ENCODE measurements around the gene TTC28. TPM values are rescaled to one million over a fixed set of nuclear protein-coding genes. Genes with fewer than 3 reads are reported as not detected.
A peak's percentile ranks its signal among the peaks of the same experiment; 100 is the strongest.

Gene TTC28
- total and polyA plus RNA-seq, 2 donors, result 2.0 to 5.5 TPM

DNA sequence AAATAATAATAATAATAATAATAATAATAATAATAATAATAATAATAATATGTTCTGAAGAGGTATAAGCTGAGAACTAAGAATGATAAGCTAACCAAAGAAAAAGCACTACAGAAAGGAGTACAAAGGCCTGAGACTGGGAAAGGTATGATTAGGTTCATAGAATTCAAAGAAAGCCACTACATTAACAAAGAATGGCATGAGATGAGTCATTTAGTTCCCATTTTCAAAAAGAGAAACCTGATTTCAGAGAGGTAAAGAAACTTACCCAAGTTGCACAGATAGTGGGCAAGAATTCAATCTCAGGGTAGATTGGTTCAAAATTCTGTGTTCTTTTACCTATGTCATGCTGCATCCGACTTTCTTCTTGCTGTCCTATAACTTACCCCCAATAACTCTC is 350.9 kb downstream of the TTC28 start:
- DNase-seq (ENCODE audit: low read depth in 6 of 9, low spot score in 9 of 9), result no peak
- WGBS, result 99% methylated on average over 1 of the region's 1 CpG
- Histone ChIP-seq H3K27ac (ENCODE audit: low read depth in 1 of 2, low read length in 1 of 2) (no peak overlapping the region), H3K9me3 (ENCODE audit: control insufficient read depth in 2 of 2, insufficient read depth in 1 of 2, low read length in 1 of 2) (no peaks in the 10 kb centered on the region), H3K27me3 (ENCODE audit: control insufficient read depth in 2 of 2, insufficient read depth in 1 of 2, low read length in 1 of 2) (no peaks in the 10 kb centered on the region), H3K4me1 (ENCODE audit: control insufficient read depth in 2 of 2, insufficient read depth in 2 of 2, low read length in 2 of 2) (no peaks in the 10 kb centered on the region), H3K36me3 (ENCODE audit: control insufficient read depth in 2 of 2, insufficient read depth in 2 of 2, low read length in 1 of 2) (no peaks in the 10 kb centered on the region), H3K4me3 (ENCODE audit: low read length in 2 of 2) (no peak overlapping the region)

DNA sequence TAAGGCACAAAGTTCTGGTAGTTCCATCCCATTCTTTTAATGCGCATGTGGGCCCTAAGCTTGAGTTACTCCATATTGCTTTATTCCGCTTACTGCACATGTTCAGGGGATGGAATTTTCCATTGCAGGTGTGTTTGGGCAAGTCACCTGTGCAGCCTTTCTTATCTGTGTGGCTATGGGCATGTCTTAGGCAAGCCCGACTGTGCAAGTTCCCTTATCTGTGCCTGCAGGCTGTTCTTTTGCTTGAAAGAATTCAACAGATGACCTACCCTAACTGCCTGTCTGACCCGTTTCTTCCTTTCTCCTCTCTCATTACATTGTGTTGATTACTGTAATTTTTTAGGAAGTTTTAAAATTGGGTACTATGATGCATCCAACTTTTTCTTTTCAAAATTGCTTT is 363.6 kb downstream of the TTC28 start:
- H3K9me3 ChIP-seq (ENCODE audit: control insufficient read depth in 2 of 2, insufficient read depth in 1 of 2, low read length in 1 of 2), result no peaks in the 10 kb centered on the region
- no peak for DNase-seq (ENCODE audit: low read depth in 6 of 9, low spot score in 9 of 9)

DNA sequence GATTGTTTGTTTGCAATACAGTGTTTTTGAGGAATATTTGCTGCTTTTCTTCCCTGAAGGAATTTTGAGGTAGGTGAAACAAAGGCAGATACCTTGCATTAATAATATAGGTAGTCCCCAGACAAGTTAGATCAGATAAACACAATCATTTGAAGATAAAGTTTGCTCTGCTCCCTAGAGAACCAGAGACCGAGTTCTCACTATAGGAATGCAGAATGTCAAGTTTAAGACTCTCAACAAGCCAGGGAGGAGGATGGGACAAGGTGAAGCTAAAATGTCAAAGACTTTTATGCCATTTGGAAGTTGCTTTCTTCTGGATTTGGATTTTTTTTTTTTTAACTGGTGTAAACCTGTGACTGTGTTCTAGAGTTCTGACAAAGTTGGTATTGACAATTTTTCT is 364.7 kb downstream of the TTC28 start:
- H3K9me3 ChIP-seq (ENCODE audit: control insufficient read depth in 2 of 2, insufficient read depth in 1 of 2, low read length in 1 of 2), result no peaks in the 10 kb centered on the region
- 97% methylated on average over 1 of the region's 1 CpG for WGBS
- H3K27ac ChIP-seq (ENCODE audit: low read depth in 1 of 2, low read length in 1 of 2), result no peak overlapping the region
- no peaks in the 10 kb centered on the region for H3K36me3 ChIP-seq (ENCODE audit: control insufficient read depth in 2 of 2, insufficient read depth in 2 of 2, low read length in 1 of 2)
- no peak for DNase-seq (ENCODE audit: low read depth in 6 of 9, low spot score in 9 of 9)
- H3K27me3 ChIP-seq (ENCODE audit: control insufficient read depth in 2 of 2, insufficient read depth in 1 of 2, low read length in 1 of 2), result no peaks in the 10 kb centered on the region
- no peak overlapping the region for H3K4me3 ChIP-seq (ENCODE audit: low read length in 2 of 2)
- H3K4me1 ChIP-seq (ENCODE audit: control insufficient read depth in 2 of 2, insufficient read depth in 2 of 2, low read length in 2 of 2), result no peaks in the 10 kb centered on the region

More for the DNA sequence above, 363.6 kb downstream of the TTC28 start:
- Histone ChIP-seq H3K4me1 (ENCODE audit: control insufficient read depth in 2 of 2, insufficient read depth in 2 of 2, low read length in 2 of 2) (no peaks in the 10 kb centered on the region), H3K27ac (ENCODE audit: low read depth in 1 of 2, low read length in 1 of 2) (no peak overlapping the region), H3K27me3 (ENCODE audit: control insufficient read depth in 2 of 2, insufficient read depth in 1 of 2, low read length in 1 of 2) (no peaks in the 10 kb centered on the region), H3K4me3 (ENCODE audit: low read length in 2 of 2) (no peak overlapping the region), H3K36me3 (ENCODE audit: control insufficient read depth in 2 of 2, insufficient read depth in 2 of 2, low read length in 1 of 2) (no peaks in the 10 kb centered on the region)
- 92% methylated on average over 4 of the region's 4 CpGs for WGBS

DNA sequence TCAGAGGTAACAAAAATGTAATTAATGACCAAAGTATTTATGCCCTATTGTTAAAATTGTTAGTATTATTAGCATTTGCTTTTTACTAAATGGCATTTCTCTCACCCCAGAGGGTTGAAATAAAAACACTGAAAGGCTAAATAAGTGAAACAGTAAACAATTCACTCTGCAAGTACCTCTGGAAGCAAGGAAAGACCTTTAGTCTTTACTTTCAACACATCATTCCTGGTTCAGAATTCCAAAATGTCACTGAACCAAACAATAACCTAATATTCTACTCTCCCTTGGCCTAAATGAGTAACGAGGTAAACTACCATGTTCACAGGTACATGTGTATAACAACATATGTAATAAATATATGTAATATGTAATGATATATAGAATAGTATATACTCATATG is 369.3 kb downstream of the TTC28 start:
- H3K27ac ChIP-seq (ENCODE audit: low read depth in 1 of 2, low read length in 1 of 2), result no peak overlapping the region
- no peak overlapping the region for H3K4me3 ChIP-seq (ENCODE audit: low read length in 2 of 2)
- WGBS, result 91% methylated on average over 1 of the region's 1 CpG
- no peaks in the 10 kb centered on the region for H3K27me3 ChIP-seq (ENCODE audit: control insufficient read depth in 2 of 2, insufficient read depth in 1 of 2, low read length in 1 of 2)
- no peaks in the 10 kb centered on the region for H3K4me1 ChIP-seq (ENCODE audit: control insufficient read depth in 2 of 2, insufficient read depth in 2 of 2, low read length in 2 of 2)
- H3K36me3 ChIP-seq (ENCODE audit: control insufficient read depth in 2 of 2, insufficient read depth in 2 of 2, low read length in 1 of 2), result no peaks in the 10 kb centered on the region
- DNase-seq (ENCODE audit: low read depth in 6 of 9, low spot score in 9 of 9), result no peak
- no peaks in the 10 kb centered on the region for H3K9me3 ChIP-seq (ENCODE audit: control insufficient read depth in 2 of 2, insufficient read depth in 1 of 2, low read length in 1 of 2)

DNA sequence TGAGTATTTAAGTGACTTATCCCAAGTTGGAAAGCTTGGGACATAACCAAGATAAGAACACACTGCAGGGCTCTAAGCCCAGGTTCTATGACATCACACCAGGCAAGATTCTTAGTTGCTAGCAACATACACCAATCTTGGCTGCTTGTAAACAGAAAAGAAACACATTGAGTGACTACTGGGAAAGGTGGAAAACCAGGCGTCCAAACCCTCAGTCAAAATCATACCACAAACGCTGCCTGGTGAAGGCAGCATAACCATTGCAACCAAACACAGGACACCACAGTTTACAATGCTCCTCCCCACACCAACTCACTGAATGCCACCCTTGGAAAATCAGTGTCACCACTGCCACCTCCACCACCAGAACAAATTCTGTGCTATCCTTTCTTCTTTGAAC is 379.9 kb downstream of the TTC28 start:
- no peaks in the 10 kb centered on the region for H3K9me3 ChIP-seq (ENCODE audit: control insufficient read depth in 2 of 2, insufficient read depth in 1 of 2, low read length in 1 of 2)
- DNase-seq (ENCODE audit: low read depth in 6 of 9, low spot score in 9 of 9), result no peak
- no peak overlapping the region for H3K27ac ChIP-seq (ENCODE audit: low read depth in 1 of 2, low read length in 1 of 2)
- WGBS, result 91% methylated on average over 2 of the region's 2 CpGs
- no peaks in the 10 kb centered on the region for H3K36me3 ChIP-seq (ENCODE audit: control insufficient read depth in 2 of 2, insufficient read depth in 2 of 2, low read length in 1 of 2)
- no peaks in the 10 kb centered on the region for H3K27me3 ChIP-seq (ENCODE audit: control insufficient read depth in 2 of 2, insufficient read depth in 1 of 2, low read length in 1 of 2)
- H3K4me1 ChIP-seq (ENCODE audit: control insufficient read depth in 2 of 2, insufficient read depth in 2 of 2, low read length in 2 of 2), result peaks cover 0 to 5% of the 10 kb centered on the region in 2 donors
- H3K4me3 ChIP-seq (ENCODE audit: low read length in 2 of 2), result no peak overlapping the region

DNA sequence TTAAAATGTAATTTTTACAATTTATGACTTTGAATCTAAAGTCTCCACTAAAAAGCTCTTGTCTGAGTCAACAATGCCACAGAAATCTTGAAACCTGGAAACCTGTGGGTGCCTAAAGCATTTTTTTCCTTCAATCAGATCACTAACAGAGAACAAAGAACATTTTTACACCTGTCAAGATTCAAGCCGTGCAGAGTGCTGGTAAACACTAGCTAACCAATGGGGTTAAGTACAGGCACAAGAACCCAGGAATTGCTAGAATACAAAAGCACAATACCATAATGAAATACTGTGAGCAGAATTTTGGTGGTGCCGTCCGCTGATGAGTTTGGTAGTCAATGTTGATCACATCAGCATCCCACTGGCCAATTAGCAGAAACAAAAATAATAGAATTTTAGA is 380.3 kb downstream of the TTC28 start:
- peaks cover 0 to 5% of the 10 kb centered on the region in 2 donors for H3K4me1 ChIP-seq (ENCODE audit: control insufficient read depth in 2 of 2, insufficient read depth in 2 of 2, low read length in 2 of 2)
- H3K4me3 ChIP-seq (ENCODE audit: low read length in 2 of 2), result no peak overlapping the region
- no peak overlapping the region for H3K27ac ChIP-seq (ENCODE audit: low read depth in 1 of 2, low read length in 1 of 2)
- no peak for DNase-seq (ENCODE audit: low read depth in 6 of 9, low spot score in 9 of 9)
- no peaks in the 10 kb centered on the region for H3K9me3 ChIP-seq (ENCODE audit: control insufficient read depth in 2 of 2, insufficient read depth in 1 of 2, low read length in 1 of 2)
- 82% methylated on average over 3 of the region's 3 CpGs for WGBS
- no peaks in the 10 kb centered on the region for H3K36me3 ChIP-seq (ENCODE audit: control insufficient read depth in 2 of 2, insufficient read depth in 2 of 2, low read length in 1 of 2)
- no peaks in the 10 kb centered on the region for H3K27me3 ChIP-seq (ENCODE audit: control insufficient read depth in 2 of 2, insufficient read depth in 1 of 2, low read length in 1 of 2)

DNA sequence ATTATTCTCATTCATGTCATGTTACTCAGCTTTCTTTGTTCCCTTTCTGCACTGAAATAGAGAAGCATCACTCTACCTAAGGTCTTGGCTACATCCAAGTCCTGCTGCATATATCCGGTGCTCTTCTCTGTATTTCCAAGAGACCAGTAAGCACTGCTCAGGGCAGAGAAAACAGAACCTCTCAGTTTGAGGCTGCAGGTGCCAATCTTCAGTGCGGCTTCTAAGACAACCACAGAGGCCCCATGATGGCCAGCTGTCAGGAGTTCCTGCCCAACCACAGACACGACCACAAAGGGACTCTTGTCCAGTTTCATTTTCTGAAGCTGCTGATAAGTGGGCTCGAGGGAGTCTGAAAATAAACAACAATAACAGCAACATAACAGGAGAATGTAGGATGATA is 382.1 kb downstream of the TTC28 start:
- Histone ChIP-seq H3K36me3 (ENCODE audit: control insufficient read depth in 2 of 2, insufficient read depth in 2 of 2, low read length in 1 of 2) (no peaks in the 10 kb centered on the region), H3K27ac (ENCODE audit: low read depth in 1 of 2, low read length in 1 of 2) (no peak overlapping the region), H3K27me3 (ENCODE audit: control insufficient read depth in 2 of 2, insufficient read depth in 1 of 2, low read length in 1 of 2) (no peaks in the 10 kb centered on the region), H3K4me1 (ENCODE audit: control insufficient read depth in 2 of 2, insufficient read depth in 2 of 2, low read length in 2 of 2) (peaks cover 0 to 5% of the 10 kb centered on the region in 2 donors), H3K9me3 (ENCODE audit: control insufficient read depth in 2 of 2, insufficient read depth in 1 of 2, low read length in 1 of 2) (no peaks in the 10 kb centered on the region), H3K4me3 (ENCODE audit: low read length in 2 of 2) (no peak overlapping the region)
- WGBS, result 6% methylated on average over 4 of the region's 4 CpGs
- DNase-seq (ENCODE audit: low read depth in 6 of 9, low spot score in 9 of 9), result peak in 3 of 9 donors; percentile 2 to 24 (median 8)

DNA sequence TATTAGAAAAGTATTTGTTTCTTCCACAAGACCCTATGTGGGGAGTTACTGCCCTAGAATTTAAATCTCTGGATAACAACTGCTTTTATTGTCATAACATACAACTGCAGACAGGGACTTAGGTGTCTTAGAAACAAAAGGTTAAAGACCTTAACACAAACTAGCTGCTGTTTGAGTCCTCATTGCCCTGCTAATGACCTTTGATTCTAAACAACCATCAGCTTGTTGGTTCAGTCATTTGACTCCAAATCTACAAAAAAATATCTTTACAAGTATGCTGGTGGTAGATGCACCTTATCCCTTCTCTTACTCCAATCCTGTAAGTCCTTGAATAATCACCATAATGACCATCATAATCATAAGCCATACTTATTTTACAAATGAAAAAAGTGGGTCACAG is 383.2 kb downstream of the TTC28 start:
- no peak for DNase-seq (ENCODE audit: low read depth in 6 of 9, low spot score in 9 of 9)
- Histone ChIP-seq H3K36me3 (ENCODE audit: control insufficient read depth in 2 of 2, insufficient read depth in 2 of 2, low read length in 1 of 2) (no peaks in the 10 kb centered on the region), H3K27ac (ENCODE audit: low read depth in 1 of 2, low read length in 1 of 2) (no peak overlapping the region), H3K4me3 (ENCODE audit: low read length in 2 of 2) (no peak overlapping the region), H3K9me3 (ENCODE audit: control insufficient read depth in 2 of 2, insufficient read depth in 1 of 2, low read length in 1 of 2) (no peaks in the 10 kb centered on the region), H3K4me1 (ENCODE audit: control insufficient read depth in 2 of 2, insufficient read depth in 2 of 2, low read length in 2 of 2) (peaks cover 0 to 5% of the 10 kb centered on the region in 2 donors), H3K27me3 (ENCODE audit: control insufficient read depth in 2 of 2, insufficient read depth in 1 of 2, low read length in 1 of 2) (no peaks in the 10 kb centered on the region)

DNA sequence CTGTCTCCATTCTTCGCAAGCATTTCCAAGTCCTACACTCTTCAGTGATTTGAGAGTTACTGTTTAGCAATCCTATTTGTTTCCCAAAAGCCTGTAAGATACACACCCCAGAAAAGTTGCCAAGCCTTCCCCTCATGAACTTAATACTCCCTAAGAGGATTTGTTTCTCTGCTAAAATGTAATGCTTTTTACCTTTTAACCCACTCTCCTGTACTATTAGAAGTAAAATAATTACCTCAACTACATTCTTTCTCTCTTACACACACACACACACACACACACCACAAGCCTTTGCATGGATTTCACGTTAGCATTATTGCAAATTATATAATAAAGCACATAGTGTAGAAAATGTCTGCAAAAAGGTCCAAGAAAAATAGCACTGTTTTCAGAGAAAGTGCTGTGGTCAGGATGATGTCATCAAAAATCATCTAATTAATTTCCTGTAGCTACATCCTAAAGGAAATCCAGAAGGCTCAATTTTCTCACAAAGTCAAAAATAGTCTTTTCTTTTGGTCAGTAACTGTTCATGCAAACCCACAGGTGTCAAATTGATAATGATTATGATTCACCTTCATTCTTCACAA is 396.5 kb downstream of the TTC28 start:
- WGBS, result 95% methylated on average over 2 of the region's 2 CpGs
- no peak for DNase-seq (ENCODE audit: low read depth in 6 of 9, low spot score in 9 of 9)
- no peak overlapping the region for H3K4me3 ChIP-seq (ENCODE audit: low read length in 2 of 2)

More for the DNA sequence above, 396.5 kb downstream of the TTC28 start:
- Histone ChIP-seq H3K27ac (ENCODE audit: low read depth in 1 of 2, low read length in 1 of 2) (no peak overlapping the region), H3K36me3 (ENCODE audit: control insufficient read depth in 2 of 2, insufficient read depth in 2 of 2, low read length in 1 of 2) (no peaks in the 10 kb centered on the region), H3K9me3 (ENCODE audit: control insufficient read depth in 2 of 2, insufficient read depth in 1 of 2, low read length in 1 of 2) (no peaks in the 10 kb centered on the region), H3K27me3 (ENCODE audit: control insufficient read depth in 2 of 2, insufficient read depth in 1 of 2, low read length in 1 of 2) (no peaks in the 10 kb centered on the region), H3K4me1 (ENCODE audit: control insufficient read depth in 2 of 2, insufficient read depth in 2 of 2, low read length in 2 of 2) (no peaks in the 10 kb centered on the region)

All from thymus (tissue), 11 donors.